Upper lobe of right lung (tissue), 1 donor: ENCODE results near the gene MYBBP1A. TPM values are rescaled to one million over a fixed set of nuclear protein-coding genes. Genes with fewer than 3 reads are reported as not detected.

Experiments used
- ATAC-seq: fragments of 200-7000 bp; cut with Tn5 transposase; one replicate; pipeline ENCODE4 v1.9.1; 2020; ENCODE audit warnings: mild to moderate bottlenecking, moderate library complexity
- DNase-seq: peaks from one replicate; pipeline ENCODE4 v3.0.0-alpha.2; 2020
- H3K27ac ChIP-seq: fragments of 200-600 bp; one replicate; pipeline ENCODE4 v1.8.0; 2022
- H3K27me3 ChIP-seq: fragments of 200-600 bp; one replicate; pipeline ENCODE4 v1.8.0; 2022; ENCODE audit warnings: mild to moderate bottlenecking
- H3K36me3 ChIP-seq: fragments of 200-600 bp; one replicate; pipeline ENCODE4 v1.8.0; 2022
- H3K4me1 ChIP-seq: fragments of 200-600 bp; one replicate; pipeline ENCODE4 v1.8.0; 2022
- H3K4me3 ChIP-seq: fragments of 200-600 bp; one replicate; pipeline ENCODE4 v1.8.0; 2022; ENCODE audit warnings: mild to moderate bottlenecking
- H3K9me3 ChIP-seq: fragments of 200-600 bp; one replicate; pipeline ENCODE4 v1.8.0; 2022
- intact Hi-C: fragments of 100-400 bp; cut with DNase I; formaldehyde crosslinking; loops from one replicate; pipeline ENCODE4 v1.11.0; 2022
- total RNA-seq: library from RNA; stranded (reverse); fragmentation: NEBNext Ultra II Directional; extraction: Animal tissue kit (Norgen Biotek cat#: 25700); gene quantifications from one replicate; pipeline ENCODE4 v1.2.1, GENCODE V29; 2021
- TF ChIP-seq, protein P1 (sequence below): fragments of 200-600 bp; IDR thresholded peaks from one replicate; pipeline ENCODE4 v1.8.0; 2022; ENCODE audit warnings: antibody characterized with exemption
- donor health status: DM: no; HTN: yes; CAD: no; lungs with severe emphysema.

Gene MYBBP1A
- total RNA-seq, 1 donor from 2014 or later = 46.7 TPM

DNA sequence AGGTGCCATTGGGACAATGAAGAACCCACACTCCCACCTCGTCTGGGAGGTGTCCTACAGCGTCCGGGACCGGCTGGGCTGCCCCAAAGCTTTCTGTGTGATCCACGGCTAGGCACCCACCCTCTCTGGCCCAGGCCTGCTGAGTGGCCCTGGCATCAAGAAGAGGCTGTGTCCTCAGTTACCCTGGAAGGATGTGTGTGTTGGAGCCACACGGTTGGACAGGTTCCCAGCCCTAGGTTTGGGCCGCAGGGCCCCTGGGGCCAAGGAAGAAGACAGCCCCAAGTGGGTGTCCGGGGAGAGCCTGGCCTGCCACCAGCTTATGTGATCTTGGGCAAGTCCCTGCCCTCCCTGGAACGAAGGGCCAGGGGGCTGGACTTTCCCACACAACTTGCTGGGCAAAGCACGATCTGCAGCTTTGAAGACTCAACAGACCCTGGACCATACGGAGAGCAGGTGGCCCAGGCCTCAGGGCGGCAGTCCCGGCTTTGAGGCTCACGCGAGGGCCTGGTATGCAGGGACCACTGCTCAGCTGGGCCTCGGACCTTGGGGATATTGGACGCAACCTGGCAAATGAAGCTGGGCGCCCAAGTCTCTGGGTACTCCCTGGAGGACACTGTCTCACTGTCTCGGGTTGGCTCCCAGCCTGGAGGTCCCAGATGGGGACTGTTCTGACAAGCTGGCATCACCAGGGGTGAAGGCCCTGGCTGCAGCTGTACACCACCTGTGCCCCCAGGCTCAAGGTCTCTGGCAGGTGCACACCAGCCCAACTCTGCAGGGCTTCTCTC, 17.5 kb downstream of the MYBBP1A start:
- H3K27ac ChIP-seq = peak overlapping the region; percentile 63
- H3K36me3 ChIP-seq = peaks cover 36% of the 10 kb centered on the region
- no peak overlapping the region for H3K4me3 ChIP-seq
- peaks cover 20% of the 10 kb centered on the region for H3K4me1 ChIP-seq
- TF ChIP-seq, protein P1, sequence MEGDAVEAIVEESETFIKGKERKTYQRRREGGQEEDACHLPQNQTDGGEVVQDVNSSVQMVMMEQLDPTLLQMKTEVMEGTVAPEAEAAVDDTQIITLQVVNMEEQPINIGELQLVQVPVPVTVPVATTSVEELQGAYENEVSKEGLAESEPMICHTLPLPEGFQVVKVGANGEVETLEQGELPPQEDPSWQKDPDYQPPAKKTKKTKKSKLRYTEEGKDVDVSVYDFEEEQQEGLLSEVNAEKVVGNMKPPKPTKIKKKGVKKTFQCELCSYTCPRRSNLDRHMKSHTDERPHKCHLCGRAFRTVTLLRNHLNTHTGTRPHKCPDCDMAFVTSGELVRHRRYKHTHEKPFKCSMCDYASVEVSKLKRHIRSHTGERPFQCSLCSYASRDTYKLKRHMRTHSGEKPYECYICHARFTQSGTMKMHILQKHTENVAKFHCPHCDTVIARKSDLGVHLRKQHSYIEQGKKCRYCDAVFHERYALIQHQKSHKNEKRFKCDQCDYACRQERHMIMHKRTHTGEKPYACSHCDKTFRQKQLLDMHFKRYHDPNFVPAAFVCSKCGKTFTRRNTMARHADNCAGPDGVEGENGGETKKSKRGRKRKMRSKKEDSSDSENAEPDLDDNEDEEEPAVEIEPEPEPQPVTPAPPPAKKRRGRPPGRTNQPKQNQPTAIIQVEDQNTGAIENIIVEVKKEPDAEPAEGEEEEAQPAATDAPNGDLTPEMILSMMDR = no peak
- intact Hi-C loops = no loop called here
- no peak for ATAC-seq
- no peaks in the 10 kb centered on the region for H3K9me3 ChIP-seq
- no peak for DNase-seq
- no peaks in the 10 kb centered on the region for H3K27me3 ChIP-seq

DNA sequence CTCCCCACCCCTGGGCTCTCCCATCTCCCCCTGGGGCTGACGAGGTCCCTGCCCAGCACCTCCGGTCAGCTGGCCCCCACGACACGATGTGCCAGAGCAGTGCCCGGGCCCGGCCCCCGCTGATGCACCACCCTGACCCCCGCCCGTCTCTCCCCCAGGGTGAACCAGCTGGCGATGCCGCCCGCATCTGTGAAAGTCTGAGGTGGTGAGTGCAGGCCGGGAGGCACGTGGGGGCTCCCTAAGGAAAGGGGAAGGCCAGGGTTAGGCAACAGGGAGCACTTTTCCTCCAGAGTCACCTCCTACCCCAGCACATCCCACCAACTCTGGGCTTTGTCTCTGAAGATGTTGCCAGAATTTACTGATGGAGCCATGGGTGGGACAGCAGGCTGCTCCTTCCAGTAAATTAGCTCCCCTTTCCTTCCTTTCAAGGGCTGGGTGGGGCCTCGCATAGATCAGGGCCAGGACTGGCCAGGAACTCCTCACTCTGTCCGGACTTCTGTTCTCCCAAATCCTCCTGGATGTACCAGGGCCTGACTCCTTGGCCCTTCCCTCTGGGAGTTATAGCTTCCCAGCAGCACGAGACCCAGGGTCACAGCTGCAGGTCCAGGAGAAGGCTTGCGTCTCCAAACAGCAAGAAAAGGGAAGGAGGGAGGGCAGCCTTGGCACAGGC, 18.3 kb downstream of the MYBBP1A start:
- TF ChIP-seq, protein P1 = no peak
- Histone ChIP-seq H3K4me3 (no peak overlapping the region), H3K27ac (peak overlapping the region; percentile 63), H3K4me1 (peaks cover 25% of the 10 kb centered on the region), H3K9me3 (no peaks in the 10 kb centered on the region), H3K27me3 (no peaks in the 10 kb centered on the region), H3K36me3 (peaks cover 28% of the 10 kb centered on the region)
- DNase-seq (no peak), ATAC-seq (peak; percentile 14)
- intact Hi-C loops = no loop called here

DNA sequence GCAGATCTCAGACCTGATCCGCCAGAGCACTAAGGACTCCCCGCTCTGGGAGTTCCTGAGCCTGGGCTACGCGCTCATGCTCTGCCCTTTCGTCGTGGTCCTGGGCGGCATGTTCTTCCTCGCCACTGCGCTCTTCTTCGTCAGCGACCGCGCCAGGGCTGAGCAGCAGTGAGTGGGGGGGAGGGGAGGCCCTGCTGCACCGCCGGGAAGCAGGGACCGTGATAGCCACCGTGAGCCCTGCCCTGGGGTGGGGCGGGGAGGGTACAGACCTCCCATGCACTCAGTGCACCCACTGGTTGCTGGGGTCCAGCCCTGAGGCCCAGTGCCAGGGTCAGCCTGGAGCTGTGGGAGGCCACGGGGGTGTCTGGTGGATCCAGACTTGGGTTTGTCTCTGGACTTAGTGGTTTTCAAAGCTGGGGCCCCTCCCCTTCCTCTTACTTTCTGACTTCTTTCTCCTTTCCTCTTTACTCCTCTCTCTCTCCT, 18.9 kb downstream of the MYBBP1A start:
- Histone ChIP-seq H3K27me3 (no peaks in the 10 kb centered on the region), H3K36me3 (peaks cover 23% of the 10 kb centered on the region), H3K4me3 (no peak overlapping the region), H3K9me3 (no peaks in the 10 kb centered on the region), H3K4me1 (peaks cover 23% of the 10 kb centered on the region), H3K27ac (peak overlapping the region; percentile 63)
- no peak for ATAC-seq
- intact Hi-C loops = no loop called here
- TF ChIP-seq, protein P1 = no peak
- no peak for DNase-seq

DNA sequence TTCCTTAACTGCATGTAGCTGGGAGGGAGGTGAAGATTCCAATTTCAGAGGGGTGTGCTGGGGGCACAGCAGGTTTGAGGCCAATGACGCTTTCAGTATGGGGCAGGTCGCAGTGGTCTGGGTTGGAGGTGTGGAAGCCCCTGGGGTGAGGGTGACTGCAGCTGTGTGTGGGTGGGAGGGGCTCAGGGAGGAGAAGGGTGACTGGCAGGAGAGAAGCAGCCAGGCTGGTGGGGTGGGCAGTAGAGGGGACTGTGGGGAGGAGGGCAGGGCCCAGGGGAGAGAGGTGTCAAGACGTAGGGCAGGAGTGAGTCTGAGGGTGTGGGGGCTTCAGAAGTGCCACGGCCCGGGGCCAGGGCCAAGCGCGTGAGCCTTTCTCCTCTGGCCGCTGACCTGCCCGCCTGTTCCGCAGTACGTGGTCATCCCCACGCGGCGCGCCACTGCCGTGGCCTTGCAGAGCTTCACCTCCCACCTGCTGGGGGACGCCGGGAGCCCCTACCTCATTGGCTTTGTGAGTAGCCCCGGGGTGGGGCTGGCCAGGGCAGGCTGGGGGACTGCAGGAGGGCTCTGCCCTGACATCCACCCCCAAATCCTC, 19.4 kb downstream of the MYBBP1A start:
- H3K9me3 ChIP-seq = no peaks in the 10 kb centered on the region
- H3K36me3 ChIP-seq = peaks cover 19% of the 10 kb centered on the region
- DNase-seq (no peak), ATAC-seq (no peak)
- TF ChIP-seq, protein P1 = no peak
- no peak overlapping the region for H3K4me3 ChIP-seq
- H3K27me3 ChIP-seq = no peaks in the 10 kb centered on the region
- intact Hi-C loops = no loop called here
- peak overlapping the region; percentile 63 for H3K27ac ChIP-seq
- H3K4me1 ChIP-seq = peaks cover 24% of the 10 kb centered on the region

GRCh38 chr17:4534928-4535666, 20.1 kb downstream of the MYBBP1A start:
- H3K9me3 ChIP-seq = no peaks in the 10 kb centered on the region
- H3K27me3 ChIP-seq = no peaks in the 10 kb centered on the region
- TF ChIP-seq, protein P1 = no peak
- peak overlapping the region; percentile 55 for H3K27ac ChIP-seq
- peaks cover 19% of the 10 kb centered on the region for H3K36me3 ChIP-seq
- intact Hi-C loops = no loop called here
- peaks cover 28% of the 10 kb centered on the region for H3K4me1 ChIP-seq
- no peak for DNase-seq
- ATAC-seq = no peak
- H3K4me3 ChIP-seq = no peak overlapping the region
